NCI-H510A (cell line): ENCODE results near the gene CACNB1.

Experiments
- DNase-seq: peaks from one replicate; lab custom pipeline; 2025; lab: John Stamatoyannopoulos, UW

The CACNB1 gene

DNA sequence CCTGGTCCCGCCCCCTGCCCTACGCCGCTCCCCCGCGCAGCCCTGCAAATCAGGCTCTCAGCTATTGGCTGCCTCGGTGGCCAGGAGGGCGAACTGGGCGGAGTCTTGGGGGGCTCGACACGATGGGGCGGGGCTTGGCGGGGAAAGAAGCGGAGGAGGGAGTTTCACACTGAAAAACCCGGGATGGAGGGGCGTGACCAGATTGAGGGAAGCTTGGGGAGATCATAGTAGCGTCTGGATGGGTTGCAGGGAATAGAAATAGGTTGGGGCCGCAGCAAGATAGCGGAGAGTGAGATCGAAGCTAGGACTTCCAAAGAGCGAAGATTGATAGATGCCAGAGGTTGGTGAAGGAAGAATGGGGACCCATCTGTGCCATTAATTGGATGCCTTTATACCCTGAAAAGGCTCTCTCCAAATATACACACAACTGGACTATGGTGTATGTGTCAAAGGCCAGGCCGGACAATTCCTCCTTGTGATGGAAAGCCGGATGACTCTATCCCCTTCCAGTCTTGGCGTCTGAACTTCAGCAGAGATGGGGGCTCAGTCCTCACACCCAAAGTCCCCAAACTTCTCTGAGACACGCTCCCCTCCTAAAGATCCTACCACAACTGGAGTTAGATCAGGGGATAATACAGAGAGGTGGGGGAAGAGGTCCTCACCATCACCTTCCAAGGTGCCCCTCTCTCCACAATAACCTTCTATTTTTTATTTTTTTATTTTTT, 28.7 kb upstream of the CACNB1 start:
- DNase-seq, result peak; percentile 72

GRCh38 chr17:39225308-39225958, 28.0 kb upstream of the CACNB1 start, which contains the start of gene STAC2:
Gene STAC2 (minus strand): TSS chr17:39225945. CDS start chr17:39225502, 443 bp downstream.
- DNase-seq, result no peak

- no peak for DNase-seq
Measured at GRCh38 chr17:39224778-39225307, 27.4 kb upstream of the CACNB1 start.

GRCh38 chr17:39223907-39224777, 26.7 kb upstream of the CACNB1 start:
- DNase-seq, result no peak

GRCh38 chr17:39222866-39223834, 25.7 kb upstream of the CACNB1 start:
- DNase-seq, result no peak

DNA sequence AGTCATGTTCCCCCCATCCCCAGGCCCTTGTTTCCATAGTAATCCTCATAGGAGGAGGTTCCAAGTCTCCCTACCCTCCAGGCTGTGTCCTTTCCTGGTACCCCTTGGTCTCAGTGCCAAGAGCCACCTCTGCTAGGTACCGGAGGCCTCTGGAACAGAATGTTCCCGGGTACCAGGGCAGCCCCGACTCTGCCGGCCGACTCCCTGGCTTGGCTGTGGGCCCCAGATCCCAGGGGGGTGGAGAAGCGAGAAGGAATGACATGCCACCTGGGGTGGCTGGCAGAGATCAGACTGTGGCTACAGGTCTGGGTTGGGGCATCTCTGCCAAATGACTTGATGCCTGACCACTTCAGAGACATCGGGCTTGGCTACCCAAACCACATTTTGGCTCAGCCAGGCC, 24.7 kb upstream of the CACNB1 start:
- DNase-seq, result no peak

DNA sequence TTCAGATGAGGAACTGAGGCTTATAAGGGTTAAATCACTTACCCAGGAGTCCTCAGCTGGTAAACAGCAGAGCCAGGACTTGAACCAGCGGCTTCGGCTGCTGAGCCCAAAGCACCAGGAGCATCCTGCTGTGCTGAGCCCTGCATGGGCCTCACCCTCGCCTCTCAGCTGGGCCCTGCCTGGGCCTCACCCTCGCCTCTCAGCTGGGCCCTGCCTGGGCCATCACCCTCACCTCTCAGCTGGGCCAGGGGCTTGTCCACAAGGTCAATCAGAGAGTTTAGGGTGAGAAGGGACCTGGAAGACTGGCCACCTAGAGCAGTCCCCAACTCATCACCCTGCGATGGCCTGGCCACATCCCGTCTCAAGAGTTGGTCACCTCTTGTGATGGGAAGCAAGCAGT, 24.1 kb upstream of the CACNB1 start:
- no peak for DNase-seq

DNA sequence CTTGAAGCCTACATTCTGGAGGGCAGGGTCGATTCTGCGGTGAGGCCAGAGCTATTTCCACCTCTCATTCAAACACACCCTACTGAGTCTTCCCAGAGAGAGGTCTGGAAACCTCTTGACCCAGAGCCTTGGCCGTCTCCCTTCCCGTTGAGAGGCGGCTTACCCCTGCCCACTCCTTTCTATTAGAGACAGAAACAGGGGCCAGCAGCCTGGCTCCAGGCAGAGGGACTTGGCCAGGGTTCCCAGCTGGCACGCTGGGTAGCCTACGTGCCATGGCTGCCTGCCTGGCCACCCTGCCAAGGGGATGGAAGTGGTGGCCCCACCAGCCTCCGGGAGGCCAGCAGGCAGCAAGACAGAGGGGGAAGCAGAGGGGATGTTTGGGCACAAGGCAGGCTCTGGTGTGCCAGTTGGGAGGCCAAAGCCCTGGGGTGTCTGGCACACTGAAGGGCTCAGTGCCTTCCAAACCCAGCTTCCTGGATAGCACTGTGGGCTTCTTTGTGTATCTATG, 22.2 kb upstream of the CACNB1 start:
- DNase-seq, result no peak

DNA sequence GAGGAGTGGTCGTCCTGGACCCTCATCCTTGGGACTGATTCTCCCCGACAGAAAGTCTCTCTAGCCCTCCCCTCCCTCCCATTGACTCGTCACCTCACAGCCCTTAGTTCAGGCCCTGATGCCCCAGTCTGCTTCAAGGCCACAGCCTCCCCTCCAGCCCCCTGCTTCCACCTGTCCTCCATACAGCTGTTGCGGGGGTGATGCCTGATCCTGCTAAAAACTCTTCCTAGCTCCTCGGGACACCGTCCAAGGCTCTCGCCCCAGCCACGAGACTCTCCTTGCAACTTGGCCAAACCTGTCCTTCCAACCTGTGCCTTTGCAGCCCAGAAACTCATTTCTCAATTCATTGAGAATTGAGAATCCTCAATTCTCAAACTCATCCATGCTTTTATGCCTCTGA, 21.4 kb upstream of the CACNB1 start:
- no peak for DNase-seq

- no peak for DNase-seq
Measured at GRCh38 chr17:39217734-39218369, 20.4 kb upstream of the CACNB1 start.

DNA sequence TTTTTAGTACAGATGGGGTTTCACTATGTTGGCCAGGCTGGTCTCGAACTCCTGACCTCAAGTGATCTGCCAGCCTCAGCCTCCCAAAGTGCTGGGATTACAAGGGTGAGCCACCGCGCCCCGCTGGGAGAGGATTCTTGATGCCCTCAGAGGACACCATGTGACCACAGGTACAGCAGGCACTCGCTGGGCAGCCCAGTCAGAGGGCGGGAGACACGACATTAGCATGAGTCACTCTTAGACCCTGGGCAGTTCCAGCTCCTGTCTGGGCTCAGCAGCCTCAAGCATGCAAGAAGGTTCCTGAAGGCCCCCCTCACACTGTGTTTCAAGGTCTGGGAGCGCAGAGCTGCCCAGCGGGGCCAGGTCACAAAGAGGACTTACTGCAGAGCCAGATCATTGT, 16.4 kb upstream of the CACNB1 start:
- no peak for DNase-seq

GRCh38 chr17:39212841-39213480, 15.5 kb upstream of the CACNB1 start:
- no peak for DNase-seq

- no peak for DNase-seq
Measured at GRCh38 chr17:39212195-39212810, 14.8 kb upstream of the CACNB1 start.

DNA sequence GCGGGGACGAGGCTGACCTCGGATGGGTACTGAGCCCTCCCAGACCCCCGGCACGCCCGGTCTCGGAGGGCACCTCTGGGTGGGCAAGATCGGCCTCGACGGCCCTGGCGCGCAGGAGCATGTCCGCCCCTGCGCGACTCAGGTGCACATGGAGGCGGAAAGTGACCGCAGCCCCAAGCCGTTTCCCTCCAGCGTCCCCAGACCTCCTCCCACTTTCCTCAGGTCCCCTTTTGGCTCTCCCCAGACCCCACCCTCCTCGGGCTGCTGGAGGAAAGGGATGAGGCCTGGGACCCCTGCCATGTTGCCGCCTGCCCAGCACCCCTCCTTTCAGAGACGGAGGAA, 12.6 kb upstream of the CACNB1 start:
- DNase-seq, result no peak

DNA sequence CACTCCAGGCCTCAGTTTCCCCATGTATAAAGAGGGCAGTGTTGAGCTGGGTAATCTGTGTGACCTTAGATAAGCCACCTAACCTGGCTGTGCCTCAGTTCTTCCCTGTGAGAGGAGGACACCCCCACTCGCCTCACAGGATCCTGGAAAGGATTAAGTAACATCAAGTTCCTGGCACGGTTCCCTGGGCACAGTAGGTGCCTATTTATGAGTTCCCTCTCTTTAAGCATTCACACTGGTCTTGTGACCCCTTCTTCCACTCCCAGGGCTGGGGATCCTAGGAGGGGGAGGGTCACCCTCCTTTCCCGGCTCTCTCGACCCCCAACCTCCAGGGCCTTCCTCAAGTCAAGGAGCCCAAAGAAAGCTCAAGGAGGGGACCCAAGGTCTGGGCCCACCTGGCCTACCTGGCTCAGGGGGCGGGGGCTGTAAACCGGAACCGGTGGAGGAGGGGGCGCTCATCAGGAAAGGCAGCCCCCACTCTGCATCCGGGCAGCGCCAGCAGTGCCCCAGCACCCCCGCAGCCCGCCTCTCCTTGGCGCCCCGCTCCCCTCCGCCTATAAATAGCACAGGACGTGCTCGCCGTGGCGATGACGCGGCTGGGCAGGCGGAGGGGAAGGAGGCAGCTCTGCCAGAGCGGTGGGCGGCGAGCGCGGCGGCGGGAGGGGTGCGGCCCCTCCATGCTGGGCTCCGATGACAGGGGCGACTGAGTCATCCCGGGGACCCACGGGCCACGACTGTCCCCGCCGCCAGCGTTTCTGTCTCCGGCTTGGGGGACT, 12.0 kb upstream of the CACNB1 start:
- no peak for DNase-seq

DNA sequence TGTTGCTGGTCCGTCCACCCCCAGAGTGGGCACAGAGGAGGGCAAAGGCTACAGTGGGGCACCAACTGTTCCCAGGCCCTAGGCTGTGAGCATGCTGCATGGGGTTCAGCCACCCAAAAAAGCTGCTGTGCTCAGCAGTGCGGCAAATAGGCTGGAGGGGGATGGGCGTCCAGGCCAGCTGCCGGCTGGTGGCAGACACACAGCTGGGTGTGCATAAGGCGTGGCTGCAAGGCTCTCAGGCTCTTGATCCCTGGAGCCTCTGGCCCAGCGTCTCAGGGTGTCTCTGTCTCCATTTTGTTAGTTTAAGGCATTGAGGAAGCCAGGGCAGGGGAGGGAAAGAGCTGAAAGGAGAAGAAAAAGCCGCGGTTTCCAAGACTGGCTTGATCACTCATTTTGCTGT, 11.4 kb upstream of the CACNB1 start:
- DNase-seq, result peak; percentile 29

- no peak for DNase-seq
Measured at GRCh38 chr17:39208136-39208535, 10.7 kb upstream of the CACNB1 start.

GRCh38 chr17:39205112-39205526, 7.7 kb upstream of the CACNB1 start:
- no peak for DNase-seq

GRCh38 chr17:39204245-39204644, 6.8 kb upstream of the CACNB1 start:
- DNase-seq, result no peak
